Measurements from ENCODE around the gene L1TD1. TPM values are rescaled to one million over a fixed set of nuclear protein-coding genes. Genes with fewer than 3 reads are reported as not detected.
"Not testable (repeated sequence)": the region's sequence is repeated elsewhere in the genome, so short reads cannot be mapped to it uniquely, and the experiment has no call there.

L1TD1 gene
- polyA plus RNA-seq, 3 donors, result 0.03 to 0.12 (median 0.11) TPM

DNA sequence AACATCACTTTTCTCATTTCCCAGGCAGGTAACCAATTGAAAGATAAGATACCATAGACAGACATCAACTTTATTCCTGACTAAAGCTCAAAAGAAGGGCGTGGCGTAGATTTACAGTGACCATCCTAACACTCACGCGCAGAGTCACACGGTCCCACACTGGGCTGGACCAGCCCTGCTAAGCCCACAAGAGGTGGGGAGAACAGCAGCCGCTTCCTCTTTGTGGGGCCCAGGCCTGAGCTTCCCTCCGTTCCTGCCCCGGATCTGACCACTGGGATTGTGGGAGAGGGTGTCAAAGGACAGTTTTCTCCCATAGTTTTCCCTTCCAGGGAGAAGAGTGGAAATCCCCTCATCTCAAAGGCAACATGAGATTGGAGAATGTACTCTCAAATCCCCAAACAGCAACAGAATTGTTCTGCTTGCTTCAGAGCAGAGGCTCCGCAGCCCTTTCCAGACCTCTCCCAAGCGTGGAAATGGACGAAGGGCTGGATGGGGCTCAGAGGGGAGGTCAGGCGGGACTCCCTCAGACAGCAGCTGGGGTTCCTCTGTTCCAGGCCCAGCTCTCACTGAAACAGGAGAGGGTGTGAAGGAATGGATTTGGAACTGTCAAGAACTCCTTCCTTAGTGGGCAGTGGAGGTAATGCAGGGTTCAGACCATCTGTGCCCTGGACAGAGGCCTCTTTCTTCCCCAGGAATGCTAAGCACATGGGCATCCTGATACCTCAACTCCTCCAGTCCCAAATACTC, 33.7 kb downstream of the L1TD1 start:
- WGBS, 3 donors, result 72 to 95% (median 79%) methylated on average over 12 of the region's 12 CpGs
- H3K27ac ChIP-seq (ENCODE audit: low read depth, low read length), result no peak overlapping the region

- WGBS, 3 donors, result 64 to 74% (median 73%) methylated on average over 4 of the region's 4 CpGs
- H3K27ac ChIP-seq (ENCODE audit: low read depth, low read length), result no peak overlapping the region
Observed at GRCh38 chr1:62228883-62229187, 34.2 kb downstream of the L1TD1 start.

GRCh38 chr1:62229468-62229867, 34.8 kb downstream of the L1TD1 start:
- 69 to 89% (median 80%) methylated on average over 3 of the region's 3 CpGs for WGBS, 3 donors
- no peak overlapping the region for H3K27ac ChIP-seq (ENCODE audit: low read depth, low read length)

DNA sequence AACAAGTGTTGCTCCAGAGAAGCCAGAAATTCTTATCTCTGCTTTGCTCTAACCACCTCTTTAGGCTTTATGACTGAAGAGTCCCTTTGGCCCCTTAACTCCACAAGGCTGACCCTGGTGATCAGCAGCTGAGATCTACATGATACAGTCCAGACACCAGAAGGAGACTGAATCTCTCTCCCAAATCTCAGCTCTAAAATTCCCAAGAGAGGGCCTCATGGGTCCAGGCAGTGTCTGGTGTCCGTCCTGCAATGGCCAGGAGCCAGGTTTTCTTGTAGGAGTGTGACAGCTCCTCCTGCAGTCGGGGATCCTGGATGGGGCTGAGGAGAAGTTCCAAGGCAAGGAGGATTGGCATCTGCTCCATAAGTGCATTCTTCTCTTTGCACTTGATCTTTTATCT, 35.3 kb downstream of the L1TD1 start:
- 41 to 51% (median 47%) methylated on average over 2 of the region's 2 CpGs for WGBS, 3 donors
- H3K27ac ChIP-seq (ENCODE audit: low read depth, low read length), result no peak overlapping the region

GRCh38 chr1:62230718-62231117, 36.1 kb downstream of the L1TD1 start:
- H3K27ac ChIP-seq (ENCODE audit: low read depth, low read length), result no peak overlapping the region
- WGBS, 3 donors, result 84 to 89% (median 86%) methylated on average over 5 of the region's 5 CpGs

DNA sequence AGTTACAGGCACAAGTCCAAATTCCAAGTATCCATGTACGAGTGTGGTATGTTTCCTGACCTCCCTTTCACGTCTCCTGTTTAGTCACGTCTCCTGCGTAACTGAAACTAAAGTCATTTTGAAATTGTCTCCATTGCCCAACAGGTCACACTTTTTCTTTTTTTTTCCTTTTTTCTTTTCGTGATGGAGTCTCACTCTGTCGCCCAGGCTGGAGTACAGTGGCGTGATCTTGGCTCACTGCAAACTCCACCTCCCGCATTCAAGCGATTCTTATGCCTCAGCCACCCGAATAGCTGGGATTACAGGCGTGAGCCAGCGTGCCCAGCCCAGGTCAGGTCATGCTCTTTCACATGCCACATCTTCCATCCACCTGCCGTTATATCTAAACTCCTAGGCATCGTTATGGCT, 38.2 kb downstream of the L1TD1 start:
- WGBS, 3 donors, result 57 to 79% (median 63%) methylated on average over 14 of the region's 14 CpGs
- no peak overlapping the region for H3K27ac ChIP-seq (ENCODE audit: low read depth, low read length)

GRCh38 chr1:62233926-62234450, 39.3 kb downstream of the L1TD1 start:
- WGBS, 3 donors, result 82 to 91% (median 87%) methylated on average over 7 of the region's 7 CpGs
- no peak overlapping the region for H3K27ac ChIP-seq (ENCODE audit: low read depth, low read length)

DNA sequence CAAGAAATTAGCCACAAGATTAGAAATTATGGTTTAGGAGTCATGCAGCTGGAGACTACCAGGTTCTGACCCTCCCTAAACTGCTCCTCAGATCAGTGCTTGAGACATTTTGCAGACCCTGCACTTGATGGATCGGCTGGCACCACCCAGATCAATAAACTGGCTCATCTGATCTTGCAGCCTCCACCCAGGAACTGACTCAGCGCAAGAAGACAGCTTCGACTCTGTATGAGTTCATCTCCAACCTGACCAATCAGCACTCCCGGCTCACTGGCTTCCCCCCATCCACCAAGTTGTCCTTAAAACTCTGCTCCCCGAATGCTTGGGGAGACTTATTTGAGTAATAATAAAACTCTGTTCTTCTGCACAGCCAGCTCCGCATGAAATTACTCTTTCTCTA, 40.0 kb downstream of the L1TD1 start:
- no peak overlapping the region for H3K27ac ChIP-seq (ENCODE audit: low read depth, low read length)
- WGBS, 3 donors, result 56 to 80% (median 73%) methylated on average over 6 of the region's 6 CpGs

DNA sequence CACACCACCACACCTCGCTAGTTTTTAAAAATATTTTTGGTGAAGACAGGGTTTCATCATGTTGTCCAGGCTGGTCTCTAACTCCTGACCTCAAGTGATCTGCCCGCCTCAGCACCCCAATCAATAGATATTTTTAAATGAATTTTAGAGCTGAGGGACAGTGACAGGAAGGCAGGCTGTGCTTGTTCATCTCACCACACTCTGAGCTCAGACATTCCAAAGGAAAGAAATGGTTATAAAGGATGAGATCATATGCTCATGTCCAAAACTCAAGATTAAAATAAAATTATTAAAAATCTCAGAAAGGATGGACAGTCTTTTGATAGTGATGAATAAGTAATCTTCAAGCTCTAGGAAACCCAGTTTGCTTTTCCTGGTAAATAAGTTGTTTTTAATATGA, 40.9 kb downstream of the L1TD1 start:
- no peak overlapping the region for H3K27ac ChIP-seq (ENCODE audit: low read depth, low read length)
- WGBS, 3 donors, result 88 to 92% (median 92%) methylated on average over 2 of the region's 2 CpGs

DNA sequence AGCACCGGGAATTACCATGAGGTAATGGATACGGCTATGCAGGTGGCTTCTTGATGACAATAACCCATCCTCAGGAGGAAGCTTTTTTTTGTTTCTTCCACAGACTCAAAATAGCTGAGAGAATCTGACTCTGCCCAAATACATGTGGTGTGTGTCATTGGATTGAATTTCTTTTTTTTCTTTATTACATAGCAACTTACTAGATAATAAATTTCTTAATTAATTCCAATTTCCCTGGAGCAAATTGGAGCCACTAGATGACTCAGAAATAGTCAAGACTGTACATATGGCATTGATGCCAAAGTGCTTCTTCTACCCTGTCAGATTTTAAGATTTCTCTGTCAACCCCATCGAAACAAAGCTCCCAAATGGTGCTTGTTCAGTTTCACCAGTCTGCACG, 42.7 kb downstream of the L1TD1 start:
- WGBS, 3 donors, result 83 to 90% (median 90%) methylated on average over 4 of the region's 4 CpGs
- H3K27ac ChIP-seq (ENCODE audit: low read depth, low read length), result no peak overlapping the region

DNA sequence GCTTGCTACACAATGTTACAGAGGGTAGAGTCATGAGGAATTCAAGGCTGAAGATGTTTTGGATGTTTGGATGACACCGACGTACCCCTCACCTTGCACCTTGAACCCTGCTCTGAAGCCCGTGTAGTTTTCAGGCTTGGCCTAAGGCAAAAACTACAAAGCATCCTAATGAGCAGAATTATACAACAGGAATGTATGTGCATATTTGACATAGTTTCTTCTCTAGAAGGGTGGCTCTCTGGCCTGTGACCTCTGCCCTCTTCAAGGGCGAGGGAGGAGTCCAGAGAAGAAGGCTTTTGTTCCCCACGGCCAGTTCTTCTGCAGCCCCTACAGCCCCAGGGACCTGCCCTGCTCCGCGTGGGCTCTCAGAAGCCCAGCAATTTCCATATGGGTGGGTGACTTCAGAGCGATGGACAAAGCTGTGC, 43.3 kb downstream of the L1TD1 start:
- 75 to 77% (median 75%) methylated on average over 8 of the region's 8 CpGs for WGBS, 3 donors
- H3K27ac ChIP-seq (ENCODE audit: low read depth, low read length), result no peak overlapping the region

DNA sequence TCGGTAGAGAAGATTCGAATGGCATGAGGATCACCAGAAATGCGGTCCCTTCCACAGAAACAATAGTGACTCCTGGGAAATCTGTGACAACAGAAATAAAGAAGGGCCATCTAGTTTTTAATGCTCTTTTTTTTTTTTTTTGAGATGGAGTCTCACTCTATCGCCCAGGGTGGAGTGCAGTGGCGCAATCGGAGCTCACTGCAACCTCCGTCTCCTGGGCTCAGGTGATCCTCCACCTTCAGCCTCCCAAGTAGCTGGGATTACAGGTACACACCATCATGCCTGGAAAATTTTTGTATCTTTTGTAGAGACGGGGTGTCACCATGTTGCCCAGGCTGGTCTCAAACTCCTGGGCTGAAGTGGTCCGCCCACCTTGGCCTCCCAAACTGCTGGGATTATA, 43.9 kb downstream of the L1TD1 start:
- 93 to 96% (median 95%) methylated on average over 9 of the region's 9 CpGs for WGBS, 3 donors

GRCh38 chr1:62239652-62240403, 45.2 kb downstream of the L1TD1 start:
- H3K27ac ChIP-seq (ENCODE audit: low read depth, low read length), result not testable (repeated sequence)
- 97 to 99% (median 98%) methylated on average over 3 of the region's 3 CpGs for WGBS, 3 donors

More for the DNA sequence above, 43.9 kb downstream of the L1TD1 start:
- no peak overlapping the region for H3K27ac ChIP-seq (ENCODE audit: low read depth, low read length)

GRCh38 chr1:62240651-62241370, 46.2 kb downstream of the L1TD1 start:
- no peak overlapping the region for H3K27ac ChIP-seq (ENCODE audit: low read depth, low read length)
- 61 to 79% (median 75%) methylated on average over 9 of the region's 9 CpGs for WGBS, 3 donors

- WGBS, 3 donors, result 49 to 64% (median 61%) methylated on average over 12 of the region's 12 CpGs
- no peak overlapping the region for H3K27ac ChIP-seq (ENCODE audit: low read depth, low read length)
Observed at GRCh38 chr1:62241371-62242131, 46.9 kb downstream of the L1TD1 start.

DNA sequence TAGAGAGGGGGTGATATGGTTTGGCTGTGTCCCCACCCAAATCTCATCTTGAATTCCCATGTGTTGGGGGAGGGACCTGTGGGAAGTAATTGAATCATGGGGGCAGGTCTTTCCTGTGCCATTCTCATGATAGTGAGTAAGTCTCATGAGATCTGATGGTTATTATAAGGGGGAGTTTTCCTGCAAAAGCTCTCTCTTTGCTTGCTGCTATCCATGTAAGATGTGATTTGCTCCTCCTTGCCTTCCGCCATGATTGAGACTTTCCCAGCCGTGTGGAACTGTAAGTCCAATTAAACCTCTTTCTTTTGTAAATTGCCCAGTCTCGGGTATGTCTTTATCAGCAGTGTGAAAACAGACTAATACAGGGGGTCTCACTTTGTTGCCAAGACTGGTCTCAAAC, 49.7 kb downstream of the L1TD1 start:
- WGBS, 3 donors, result 93 to 97% (median 95%) methylated on average over 3 of the region's 3 CpGs
- H3K27ac ChIP-seq (ENCODE audit: low read depth, low read length), result not testable (repeated sequence)

- no peak overlapping the region for H3K27ac ChIP-seq (ENCODE audit: low read depth, low read length)
Observed at GRCh38 chr1:62245201-62245600, 50.6 kb downstream of the L1TD1 start.

DNA sequence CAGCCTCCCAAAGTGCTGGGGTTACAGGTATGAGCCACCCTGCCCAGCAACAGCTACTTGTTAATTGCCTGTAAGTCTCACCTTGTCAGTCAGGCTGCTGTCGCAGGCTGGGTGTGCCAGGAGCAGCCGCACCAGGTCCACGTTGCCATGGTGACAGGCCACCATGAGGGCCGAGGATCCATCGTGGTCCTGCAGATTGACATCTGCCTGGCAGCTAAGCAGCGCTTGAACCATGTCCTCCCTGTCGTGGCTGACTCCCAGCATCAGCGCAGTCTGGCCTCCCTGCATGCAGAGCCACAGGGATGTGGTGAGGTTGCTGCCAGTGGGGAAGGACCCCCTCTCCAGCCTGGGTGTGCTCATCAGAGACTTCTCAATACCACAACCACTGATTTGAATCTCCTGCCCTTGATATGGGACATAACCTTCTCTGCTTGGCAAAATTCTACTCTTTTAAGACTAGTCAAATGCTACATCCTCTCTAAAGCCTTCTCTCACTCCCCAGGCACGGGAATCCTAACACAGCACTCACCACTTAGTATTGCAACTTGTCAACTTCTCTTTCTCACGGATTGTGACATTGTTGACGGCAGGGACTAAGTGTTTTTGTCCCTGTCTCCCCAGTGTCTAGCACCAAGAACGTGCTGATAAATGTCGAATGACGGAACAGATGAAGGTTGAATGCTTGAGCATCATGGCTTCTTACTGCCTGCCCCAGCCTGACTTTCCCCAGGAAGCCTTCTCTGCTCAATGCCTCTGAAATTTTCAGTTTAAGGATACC, 52.9 kb downstream of the L1TD1 start:
- WGBS, 3 donors, result 74 to 78% (median 75%) methylated on average over 14 of the region's 14 CpGs
- no peak overlapping the region for H3K27ac ChIP-seq (ENCODE audit: low read depth, low read length)
